Putamen (tissue), 1 donor: ENCODE data around the gene RIN3.

Experiments used
- DNase-seq: peaks from one replicate; pipeline ENCODE4 v3.0.0-alpha.2; 2016; ENCODE audit warnings: low spot score

RIN3 gene, protein sequence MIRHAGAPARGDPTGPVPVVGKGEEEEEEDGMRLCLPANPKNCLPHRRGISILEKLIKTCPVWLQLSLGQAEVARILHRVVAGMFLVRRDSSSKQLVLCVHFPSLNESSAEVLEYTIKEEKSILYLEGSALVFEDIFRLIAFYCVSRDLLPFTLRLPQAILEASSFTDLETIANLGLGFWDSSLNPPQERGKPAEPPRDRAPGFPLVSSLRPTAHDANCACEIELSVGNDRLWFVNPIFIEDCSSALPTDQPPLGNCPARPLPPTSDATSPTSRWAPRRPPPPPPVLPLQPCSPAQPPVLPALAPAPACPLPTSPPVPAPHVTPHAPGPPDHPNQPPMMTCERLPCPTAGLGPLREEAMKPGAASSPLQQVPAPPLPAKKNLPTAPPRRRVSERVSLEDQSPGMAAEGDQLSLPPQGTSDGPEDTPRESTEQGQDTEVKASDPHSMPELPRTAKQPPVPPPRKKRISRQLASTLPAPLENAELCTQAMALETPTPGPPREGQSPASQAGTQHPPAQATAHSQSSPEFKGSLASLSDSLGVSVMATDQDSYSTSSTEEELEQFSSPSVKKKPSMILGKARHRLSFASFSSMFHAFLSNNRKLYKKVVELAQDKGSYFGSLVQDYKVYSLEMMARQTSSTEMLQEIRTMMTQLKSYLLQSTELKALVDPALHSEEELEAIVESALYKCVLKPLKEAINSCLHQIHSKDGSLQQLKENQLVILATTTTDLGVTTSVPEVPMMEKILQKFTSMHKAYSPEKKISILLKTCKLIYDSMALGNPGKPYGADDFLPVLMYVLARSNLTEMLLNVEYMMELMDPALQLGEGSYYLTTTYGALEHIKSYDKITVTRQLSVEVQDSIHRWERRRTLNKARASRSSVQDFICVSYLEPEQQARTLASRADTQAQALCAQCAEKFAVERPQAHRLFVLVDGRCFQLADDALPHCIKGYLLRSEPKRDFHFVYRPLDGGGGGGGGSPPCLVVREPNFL

DNA sequence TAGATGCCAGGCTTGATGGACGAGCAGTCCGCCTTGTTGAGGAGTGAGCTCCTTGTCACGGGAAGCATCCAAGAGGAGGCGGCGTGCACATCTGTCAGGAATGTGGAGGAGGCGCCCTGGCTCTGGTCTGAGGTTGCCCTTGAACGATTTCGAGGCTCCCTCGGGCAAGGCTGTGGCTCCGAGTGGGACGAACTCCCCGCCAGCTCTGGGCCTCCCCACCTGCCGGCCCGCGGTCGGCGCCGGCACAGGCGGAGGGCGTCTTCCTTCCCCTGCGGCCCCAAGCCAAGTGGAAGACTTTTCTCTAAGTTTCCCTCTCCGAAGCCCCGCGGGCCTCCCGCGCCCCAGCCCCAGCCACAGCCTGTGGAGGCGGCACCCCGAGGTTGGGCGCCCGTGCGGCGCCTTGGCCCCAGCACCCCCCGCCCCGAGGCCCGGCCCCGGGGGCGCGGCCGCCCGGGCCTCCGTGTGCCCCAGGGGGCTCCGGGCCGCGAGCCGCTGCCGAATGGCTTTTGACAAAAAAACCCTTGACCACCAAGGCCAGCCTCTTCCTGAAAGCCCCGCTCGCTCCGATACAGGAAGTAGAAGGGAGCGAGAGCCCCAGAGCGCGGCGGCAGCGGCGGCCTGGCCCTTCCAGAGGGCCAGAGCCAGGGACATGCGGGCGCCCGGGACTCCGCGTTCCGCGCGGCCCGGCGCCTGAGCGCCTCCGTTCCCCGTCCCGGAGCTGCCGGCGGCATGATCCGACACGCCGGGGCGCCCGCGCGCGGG is at the start of gene RIN3:
Gene RIN3 (plus strand): TSS at position 578 of the 762 bp plus-strand sequence. CDS start 152 bp downstream, at position 730.
- DNase-seq = no peak

DNA sequence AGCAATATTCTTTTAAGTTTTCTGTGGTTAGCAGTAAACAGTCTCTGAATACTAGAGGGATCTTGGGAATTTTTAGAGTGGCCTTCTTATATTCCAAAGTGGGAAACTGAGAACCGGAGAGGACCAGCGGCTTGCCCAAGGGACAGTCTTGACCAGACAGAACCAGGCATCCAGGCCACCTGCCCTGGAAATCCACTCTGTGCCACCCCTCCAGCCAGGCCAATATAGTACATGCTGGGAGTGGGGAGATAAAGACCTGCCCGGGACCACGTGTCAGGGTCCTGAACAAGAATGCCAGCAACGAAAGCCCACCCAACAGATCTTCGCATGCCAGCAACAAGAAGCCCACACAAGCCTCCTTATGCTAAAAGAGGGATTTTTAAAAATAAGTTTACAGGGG is 49.4 kb upstream of the RIN3 start:
- DNase-seq = no peak

DNA sequence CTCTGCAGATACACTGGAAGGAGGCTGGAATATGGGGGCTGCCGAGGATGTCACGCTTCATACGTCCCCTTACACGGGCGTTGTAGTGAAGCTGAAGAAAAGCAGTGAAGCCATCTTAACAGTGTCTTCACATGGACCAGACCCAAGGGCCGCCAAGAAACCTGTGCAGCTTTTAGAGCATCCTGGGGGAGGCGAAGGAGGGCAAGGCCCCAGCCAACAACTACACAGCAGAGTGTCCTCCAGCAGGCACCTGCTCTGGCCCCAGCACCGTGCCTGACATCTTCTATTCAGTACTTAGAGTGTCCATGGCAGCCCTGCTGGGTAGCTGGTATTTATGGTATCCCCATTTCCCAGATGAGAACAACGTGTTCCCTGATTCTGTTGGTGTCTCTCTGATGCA is 48.9 kb upstream of the RIN3 start:
- DNase-seq = no peak

DNA sequence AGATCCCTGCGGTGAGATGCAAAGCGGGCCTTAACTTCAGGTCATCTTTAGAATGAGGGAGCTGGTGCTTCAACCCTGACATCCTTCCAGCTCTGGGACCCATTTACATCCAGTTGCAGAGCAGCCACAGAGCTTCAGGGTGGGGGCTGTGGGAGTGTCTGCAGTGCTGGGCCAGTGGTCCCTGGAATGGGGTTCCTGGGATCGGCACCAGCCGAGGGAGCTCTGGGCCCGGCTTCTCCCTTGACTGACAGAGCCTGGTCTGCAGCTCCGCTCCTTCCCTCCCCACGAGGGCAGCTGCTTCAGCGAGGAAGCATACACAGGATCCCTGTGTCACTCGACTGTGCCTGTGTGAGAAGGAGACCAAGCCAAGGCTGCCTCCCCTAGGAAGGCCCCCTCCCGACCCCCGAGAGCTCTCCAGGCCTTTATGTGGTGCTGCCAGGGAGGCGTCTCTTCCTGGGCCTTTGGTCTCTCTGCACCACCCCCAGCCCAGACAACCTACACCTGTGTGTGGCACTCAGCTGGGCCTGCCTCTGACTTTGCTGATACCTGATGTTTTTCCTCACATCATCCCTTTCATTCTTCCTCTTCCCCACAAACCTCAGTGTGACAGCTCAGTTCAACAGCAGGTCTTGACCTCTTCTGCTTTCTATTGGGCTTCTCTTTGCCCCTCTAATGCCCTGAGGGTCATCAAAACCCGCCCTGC is 48.1 kb upstream of the RIN3 start:
- no peak for DNase-seq

DNA sequence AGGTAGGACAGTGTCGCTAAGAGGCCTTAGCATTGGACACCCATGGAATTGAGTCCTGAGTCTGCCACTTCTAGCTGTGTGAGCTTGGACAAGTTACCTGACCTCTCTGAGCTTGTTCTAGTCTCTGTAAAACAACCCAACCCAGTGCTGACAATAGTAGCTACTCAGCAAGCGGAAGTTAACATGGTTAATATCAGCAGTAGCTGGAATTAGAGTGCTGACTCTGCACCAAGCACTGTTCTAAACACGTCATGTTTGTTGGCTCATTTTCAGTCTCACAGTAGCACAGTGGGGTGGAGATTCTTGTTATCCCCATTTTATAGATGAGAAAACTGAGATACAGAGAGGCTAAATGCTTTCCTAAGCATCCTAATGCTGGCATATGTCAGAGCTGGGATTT is 47.5 kb upstream of the RIN3 start:
- no peak for DNase-seq

DNA sequence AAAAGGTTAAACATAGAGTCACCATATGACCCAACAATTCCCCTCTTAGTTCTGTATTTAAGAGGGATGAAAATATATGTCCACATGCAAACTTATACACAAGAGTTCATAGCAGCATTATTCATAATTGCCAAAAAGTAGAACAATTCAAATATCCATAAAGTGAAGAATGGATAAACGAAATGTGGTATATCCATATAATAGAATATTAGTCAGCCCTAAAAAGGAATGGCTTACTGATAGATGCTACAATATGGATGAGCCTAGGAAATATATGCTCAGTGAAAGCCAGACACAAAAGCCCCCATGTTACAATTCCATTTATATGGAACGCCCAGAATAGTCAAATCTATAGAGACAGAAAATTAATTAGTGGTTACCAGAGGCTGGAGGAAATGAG is 44.1 kb upstream of the RIN3 start:
- no peak for DNase-seq

DNA sequence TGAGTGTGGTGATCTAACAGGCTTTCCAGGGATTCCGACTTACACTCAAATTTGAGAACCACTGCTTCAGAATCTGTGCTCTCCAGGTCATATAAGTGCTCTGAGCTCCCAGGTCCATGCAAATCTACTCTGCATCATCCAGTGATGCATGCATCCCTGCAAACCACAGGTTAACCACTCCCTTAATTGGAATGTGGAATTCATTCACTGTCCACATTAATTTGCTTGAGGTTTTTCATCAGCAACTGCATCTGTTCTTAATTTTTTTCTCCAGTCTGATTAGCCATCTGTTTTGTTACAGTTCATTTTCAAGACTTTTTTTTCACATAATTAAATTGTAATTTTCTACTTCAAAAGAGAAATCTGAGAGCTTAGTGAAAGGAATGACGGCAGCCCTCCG is 43.4 kb upstream of the RIN3 start:
- DNase-seq = no peak

DNA sequence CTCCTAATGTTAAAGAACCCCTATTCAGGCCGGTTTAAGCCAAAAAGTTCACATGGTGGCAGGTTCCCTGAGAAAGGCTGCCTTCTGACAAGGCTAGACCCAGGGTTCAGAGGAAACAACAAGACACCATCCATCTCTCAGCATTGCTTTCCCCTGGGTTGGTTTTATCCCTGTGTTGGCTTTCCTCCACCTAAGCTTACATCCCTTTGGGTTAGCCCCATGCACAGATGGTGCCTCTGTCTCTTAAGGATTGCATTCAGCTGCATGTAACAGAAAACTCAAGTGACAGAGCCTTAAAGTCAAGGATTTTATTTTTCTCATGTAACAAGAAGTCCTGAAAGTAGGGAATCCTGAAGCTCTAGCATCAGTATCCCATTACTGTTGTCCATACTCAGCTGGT is 42.8 kb upstream of the RIN3 start:
- no peak for DNase-seq

DNA sequence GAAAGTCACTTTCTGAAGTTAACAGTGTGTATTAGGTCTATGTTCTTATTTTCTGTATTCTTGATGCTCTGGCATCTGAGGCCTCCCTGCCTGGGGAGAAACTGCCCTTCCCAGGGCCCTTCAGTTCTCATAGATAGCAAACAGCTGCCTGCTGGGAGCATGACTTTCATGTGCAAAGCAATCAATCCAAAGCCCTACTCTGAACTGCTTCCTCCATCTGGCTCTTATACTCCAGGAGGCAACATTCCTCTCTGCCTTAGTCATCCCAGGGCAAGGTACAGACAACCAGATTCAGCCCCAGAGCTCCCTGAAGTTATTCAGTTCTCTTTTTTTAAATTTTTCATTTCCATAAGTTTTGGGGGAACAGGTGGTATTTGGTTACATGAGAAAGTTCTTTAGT is 41.7 kb upstream of the RIN3 start:
- DNase-seq = no peak

DNA sequence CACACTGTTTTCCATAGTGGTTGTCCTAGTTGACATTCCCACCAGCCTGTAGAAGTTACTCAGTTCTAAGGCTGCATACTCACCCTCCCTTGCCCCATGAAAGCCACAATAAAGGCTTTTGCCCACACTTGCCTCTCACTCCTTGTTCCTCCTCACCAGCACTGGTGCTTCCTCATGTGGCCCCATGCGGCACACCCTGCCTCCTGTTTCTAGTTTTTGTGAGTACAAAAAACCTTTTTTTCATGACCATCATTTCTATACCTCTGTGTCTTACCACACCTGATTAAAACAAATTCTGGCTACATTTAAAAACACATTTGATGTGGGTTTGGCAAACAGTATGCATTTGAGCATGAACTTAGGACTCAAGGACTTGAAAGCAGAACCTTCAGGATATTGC is 40.7 kb upstream of the RIN3 start:
- no peak for DNase-seq

DNA sequence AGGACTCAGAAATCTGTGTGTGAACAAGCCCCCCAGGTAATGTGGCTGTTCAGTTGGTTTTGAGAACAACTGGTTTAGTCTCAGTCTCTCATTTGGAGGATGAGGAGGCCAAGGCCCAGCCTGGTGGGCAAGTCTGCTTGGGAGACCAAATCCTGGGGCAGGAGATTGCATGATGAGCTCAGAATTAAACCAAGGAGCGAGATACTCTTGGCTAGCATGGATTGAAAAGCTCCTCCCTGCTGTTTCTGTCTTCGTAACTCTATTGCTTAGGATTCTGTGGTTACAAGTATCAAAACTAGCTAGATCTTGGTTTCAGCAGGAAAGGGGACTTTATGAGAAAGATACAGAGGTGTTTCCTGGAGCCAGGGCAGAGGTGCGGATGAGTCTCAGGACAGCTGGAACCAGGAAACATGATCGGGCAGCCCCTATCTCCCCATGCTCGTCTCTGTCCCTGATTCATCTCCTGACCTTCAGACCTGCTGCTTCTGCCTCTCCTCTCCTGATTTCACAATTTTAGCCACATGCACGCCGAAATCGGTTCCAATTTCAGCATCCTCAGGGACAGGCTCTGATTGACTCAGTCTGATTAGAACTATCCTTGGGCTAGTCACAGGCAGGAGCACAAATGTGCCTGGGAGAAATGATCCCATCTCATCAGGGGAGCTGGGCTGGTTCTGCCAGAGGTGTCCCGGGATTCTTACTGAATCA is 40.2 kb upstream of the RIN3 start:
- no peak for DNase-seq

DNA sequence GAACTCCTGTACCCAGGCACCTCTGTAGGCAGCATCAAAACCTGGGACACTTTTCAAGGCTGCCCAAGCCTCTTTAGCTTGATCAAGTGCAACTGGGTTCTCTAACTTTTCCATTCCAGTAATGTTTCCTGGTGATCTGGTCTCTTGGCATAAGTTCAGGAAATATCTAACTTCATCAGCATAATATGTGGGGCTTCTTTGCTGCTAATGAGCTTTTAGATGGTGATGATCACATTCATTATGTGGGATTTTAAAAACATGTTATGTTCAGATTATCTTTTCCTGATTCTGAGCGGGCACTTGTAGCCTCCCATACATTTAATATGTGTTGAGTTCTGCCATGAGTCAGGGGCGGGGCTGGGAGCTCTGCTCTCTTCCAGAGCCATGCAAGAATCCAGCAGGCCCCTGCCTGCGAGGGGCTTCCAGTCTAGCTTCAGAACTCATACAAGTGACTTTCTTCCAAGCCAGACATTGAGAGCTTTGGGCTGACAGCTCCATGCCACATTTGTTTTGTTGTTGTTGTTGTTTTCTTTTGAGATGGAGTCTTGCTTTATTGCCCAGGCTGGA is 39.5 kb upstream of the RIN3 start:
- no peak for DNase-seq

DNA sequence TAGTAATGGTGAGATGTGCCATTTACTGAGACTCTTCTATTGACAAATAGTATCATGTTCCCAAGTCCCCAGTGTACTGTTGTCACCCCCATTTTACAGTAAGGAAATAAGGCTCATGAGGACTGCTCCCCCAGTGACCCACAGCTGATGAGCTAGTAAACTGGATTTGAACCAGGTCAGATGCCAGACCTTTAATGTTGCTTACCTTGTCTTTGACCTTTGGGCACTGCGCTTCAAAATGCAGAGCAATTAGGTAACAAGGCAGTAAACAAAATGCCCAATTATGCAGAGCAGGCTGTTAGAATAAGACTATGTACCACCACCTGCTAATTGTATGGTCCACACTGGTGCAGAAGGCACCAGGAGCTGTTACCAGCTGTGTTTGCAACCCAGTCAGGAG is 38.5 kb upstream of the RIN3 start:
- no peak for DNase-seq

DNA sequence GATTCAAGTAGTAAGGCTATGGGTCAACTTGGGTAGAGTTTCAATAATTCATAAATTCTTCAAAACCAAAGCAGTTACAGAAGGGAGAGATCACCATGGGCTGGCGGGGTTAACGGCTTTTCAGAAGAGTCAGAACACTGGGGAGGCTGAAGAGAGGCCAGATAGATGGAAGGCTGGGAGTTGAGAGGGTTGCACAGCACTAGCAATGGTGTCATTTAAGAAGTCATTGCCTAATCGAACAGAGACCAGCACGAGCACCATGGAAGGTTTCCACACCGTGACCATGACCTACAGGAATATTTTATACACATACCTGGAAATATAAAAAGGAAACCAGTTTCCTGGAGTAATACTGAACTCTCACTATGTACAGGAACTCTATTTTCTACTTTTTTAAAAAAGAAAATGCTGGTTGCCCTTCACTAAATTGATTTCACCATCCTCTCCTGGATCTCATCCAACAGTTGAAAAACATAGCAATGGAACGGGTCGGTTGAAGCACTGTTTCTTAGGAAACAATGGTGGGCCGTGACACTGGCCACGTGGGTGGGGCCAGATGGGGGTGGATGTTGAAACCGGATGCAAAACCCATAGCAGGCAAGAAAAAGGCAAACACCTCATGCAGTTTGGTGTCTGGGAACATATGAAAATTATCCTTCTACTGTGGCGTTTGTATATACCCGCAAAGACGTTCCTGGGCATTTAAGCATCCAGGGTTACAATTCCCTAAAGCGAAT is 38.0 kb upstream of the RIN3 start:
- no peak for DNase-seq

DNA sequence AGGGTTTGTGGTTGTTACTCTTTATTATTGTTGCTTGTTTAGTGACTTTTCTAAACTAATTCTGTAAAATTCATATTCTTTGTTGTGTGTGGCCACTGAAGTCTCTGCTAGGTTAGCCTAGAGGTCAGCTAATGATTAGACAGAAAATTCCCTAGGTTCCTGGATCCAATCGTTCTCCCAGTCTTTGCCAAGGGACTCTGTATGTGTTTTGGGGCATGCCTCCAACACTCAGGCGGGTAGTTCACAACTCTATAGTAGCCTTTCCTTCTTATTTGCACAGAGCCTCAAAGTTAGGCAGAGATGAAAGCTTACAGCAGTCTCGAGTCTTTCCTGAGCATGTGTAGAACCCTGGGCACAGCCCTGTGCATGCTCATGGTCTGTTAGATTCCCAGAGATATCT is 32.7 kb upstream of the RIN3 start:
- DNase-seq = no peak

DNA sequence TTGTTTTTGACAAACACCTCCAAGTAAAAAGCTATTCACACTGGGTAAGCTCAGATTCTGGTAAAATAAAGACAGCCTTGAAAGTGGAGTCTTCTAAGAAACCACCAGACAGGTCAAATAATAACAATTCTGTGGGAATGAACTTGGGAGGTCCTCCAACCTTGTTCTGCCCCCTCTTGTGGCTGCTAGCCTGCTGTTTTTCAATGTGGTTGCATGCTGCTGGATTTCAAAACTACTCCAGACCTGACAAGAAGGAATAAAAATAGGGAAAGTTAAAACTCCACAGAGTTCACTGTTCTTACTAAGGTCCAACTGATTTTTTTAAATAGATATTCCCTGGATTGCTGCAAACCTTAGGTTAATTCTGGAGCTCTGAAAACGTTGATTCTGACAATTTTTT is 32.2 kb upstream of the RIN3 start:
- no peak for DNase-seq

DNA sequence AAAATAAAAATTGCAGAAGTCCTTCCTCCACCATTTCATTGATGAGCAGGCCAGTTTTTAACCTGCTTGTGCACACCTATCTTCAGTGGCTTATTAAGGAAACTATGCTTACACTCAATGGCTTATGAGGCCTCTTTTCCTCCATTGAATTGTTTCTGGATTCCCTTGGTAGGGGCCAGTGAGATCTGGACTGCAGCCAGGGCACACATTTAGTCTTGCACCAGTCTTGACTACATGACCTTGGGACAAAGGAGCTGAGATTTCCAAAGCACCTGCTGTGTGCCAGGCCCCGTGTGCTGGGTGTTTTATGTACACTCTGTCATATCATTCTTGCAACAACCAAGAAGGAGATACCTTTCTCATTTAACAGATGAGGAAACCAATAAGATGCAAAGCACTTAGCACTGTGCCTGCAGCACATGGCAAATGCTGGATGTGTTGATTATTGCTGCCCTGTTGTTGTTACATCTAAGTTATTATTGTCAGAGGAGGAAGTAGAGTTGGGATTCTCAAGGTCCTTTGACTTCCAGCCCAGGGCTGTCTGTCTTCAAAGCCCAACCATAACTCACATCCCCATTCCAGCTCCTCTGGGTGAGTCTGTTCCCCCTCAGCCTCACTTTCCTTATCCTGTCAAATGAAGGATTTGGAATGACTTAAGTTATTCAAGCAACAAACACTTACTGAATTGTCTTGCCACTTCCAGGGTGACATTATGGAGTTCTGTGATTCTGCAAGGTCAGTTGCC is 31.6 kb upstream of the RIN3 start:
- DNase-seq = no peak

DNA sequence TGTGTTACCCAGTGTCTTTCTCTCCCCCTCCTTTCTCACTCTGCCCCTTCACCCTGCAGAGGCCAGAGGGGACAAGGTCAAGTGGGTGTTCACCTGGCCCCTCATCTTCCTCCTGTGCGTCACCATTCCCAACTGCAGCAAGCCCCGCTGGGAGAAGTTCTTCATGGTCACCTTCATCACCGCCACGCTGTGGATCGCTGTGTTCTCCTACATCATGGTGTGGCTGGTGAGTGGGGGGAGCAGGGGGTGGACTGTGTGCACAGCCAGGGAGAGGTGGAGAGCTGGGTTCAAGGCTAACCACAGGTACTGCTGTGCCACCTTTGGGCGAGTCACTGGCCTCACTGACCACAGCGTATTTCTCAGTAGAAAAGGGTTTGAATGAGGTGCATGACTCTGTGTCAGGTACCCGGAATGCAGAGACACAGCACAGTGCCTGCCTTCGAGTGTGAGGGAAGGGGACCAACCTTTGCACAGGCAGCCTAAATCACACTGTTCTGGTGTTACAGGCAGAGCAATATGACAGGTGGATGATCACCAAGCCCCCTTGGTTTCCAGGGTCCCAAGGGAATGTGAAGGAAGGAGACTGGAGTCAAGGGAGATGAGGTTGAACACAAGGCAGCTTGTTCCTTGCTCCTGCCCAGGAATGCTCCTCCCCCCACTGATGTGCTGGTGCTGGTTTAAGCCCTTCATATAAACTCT is 30.8 kb upstream of the RIN3 start:
- no peak for DNase-seq
